Lower lobe of right lung (tissue), 2 donors: Measurements from ENCODE around the gene PACS2. TPM values are rescaled to one million over a fixed set of nuclear protein-coding genes. Genes with fewer than 3 reads are reported as not detected.

ENCODE experiments used
- ATAC-seq, 2 donors: fragments of 200-7000 bp; cut with Tn5 transposase; one replicate each; pipeline ENCODE4 v1.9.1; 2020 to 2022; ENCODE audit warnings: mild to moderate bottlenecking in 2 of 2, moderate library complexity in 2 of 2
- DNase-seq: peaks from one replicate; pipeline ENCODE4 v3.0.0-alpha.2; 2020
- H3K27ac ChIP-seq: fragments of 200-600 bp; one replicate; pipeline ENCODE4 v1.8.0; 2022
- H3K27me3 ChIP-seq: fragments of 200-600 bp; one replicate; pipeline ENCODE4 v1.8.0; 2022; ENCODE audit warnings: low read depth
- H3K36me3 ChIP-seq: fragments of 200-600 bp; one replicate; pipeline ENCODE4 v1.8.0; 2022; ENCODE audit warnings: mild to moderate bottlenecking
- H3K4me1 ChIP-seq: fragments of 200-600 bp; one replicate; pipeline ENCODE4 v1.8.0; 2022
- H3K4me3 ChIP-seq: fragments of 200-600 bp; one replicate; pipeline ENCODE4 v1.8.0; 2022; ENCODE audit warnings: mild to moderate bottlenecking
- H3K9me3 ChIP-seq: fragments of 200-600 bp; one replicate; pipeline ENCODE4 v1.8.0; 2022
- CTCF ChIP-seq: fragments of 200-600 bp; IDR thresholded peaks from one replicate; pipeline ENCODE4 v1.8.0; 2022; ENCODE audit warnings: antibody characterized with exemption, mild to moderate bottlenecking
- intact Hi-C: fragments of 100-400 bp; cut with DNase I; formaldehyde crosslinking; loops from one replicate; pipeline ENCODE4 v1.11.0; 2022
- total RNA-seq: library from RNA; stranded (reverse); fragmentation: NEBNext Ultra II Directional; extraction: Animal tissue kit (Norgen Biotek cat#: 25700); gene quantifications from one replicate; pipeline ENCODE4 v1.2.1, GENCODE V29; 2021
- donor health status: DM: no; HTN: yes; CAD: no; lungs with severe emphysema.

The PACS2 gene
- total RNA-seq, 1 donor from 2014 or later, result 79.7 TPM

DNA sequence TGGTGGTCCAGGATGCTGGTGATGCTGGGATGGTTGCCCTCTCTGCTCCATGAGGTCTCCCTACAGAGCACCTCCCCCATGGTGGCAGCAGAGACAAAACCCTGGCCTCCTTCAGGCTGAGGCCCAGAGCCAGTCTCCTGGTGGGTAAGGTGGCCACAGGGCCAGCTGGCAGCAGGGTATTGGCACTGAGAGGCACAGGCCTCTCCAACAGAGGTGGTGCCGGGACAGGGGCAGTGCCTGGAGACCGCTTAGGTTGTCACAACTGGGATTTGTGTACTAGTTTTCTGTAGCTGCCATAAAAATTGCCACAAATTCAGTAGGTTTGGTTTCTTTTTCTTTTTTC lies 99.0 kb downstream of the PACS2 start:
- peaks cover 18% of the 10 kb centered on the region for H3K4me1 ChIP-seq
- peaks cover 22% of the 10 kb centered on the region for H3K27me3 ChIP-seq
- no peak overlapping the region for H3K27ac ChIP-seq
- intact Hi-C loops, result no loop called here
- no peak for TF ChIP-seq CTCF
- DNase-seq, result no peak
- ATAC-seq, result no peak
- H3K9me3 ChIP-seq, result no peaks in the 10 kb centered on the region
- H3K4me3 ChIP-seq, result no peak overlapping the region
- no peaks in the 10 kb centered on the region for H3K36me3 ChIP-seq

DNA sequence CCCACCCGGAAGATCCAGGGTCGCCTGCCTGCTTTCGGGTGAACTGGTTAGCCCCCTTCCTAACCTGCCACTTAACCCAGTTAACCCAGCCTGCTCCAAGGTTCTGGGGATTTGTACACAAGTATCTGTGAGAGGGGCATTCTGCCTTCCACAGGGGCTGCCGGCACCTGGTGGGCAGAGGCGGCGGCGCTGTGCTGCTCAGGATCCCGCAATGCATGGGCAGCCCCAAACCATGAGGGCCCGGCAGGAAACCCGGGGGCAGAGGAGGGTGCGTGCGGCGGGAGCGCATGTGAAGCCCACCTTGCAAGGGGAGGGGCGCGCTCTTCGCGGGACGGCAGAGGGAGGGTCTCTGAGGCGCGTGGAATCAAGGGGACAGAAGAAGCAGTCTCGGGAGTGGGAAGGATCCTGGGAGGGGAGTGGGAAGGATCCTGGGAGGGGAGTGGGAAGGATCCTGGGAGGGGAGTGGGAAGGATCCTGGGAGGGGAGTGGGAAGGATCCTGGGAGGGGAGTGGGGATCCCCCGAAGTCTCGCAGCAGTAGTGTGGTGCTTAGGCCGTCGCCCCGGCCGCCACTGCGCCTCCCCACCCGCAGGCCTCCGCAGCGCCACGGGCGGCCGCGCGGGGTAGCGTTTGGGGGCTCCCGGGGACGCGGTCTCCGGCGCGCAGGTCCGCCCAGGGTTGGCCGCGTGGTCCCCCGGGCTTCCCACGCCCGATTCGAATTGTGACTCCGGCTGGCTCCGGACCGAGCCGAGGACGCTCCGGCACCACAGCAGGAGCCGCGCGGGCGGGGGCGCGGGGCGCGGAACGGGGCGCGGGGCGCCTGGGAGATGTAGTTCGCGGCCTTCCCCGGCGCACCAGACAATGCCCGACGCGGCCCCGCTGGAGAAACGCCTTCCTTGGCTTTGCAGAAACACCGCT lies 100.2 kb downstream of the PACS2 start:
- TF ChIP-seq CTCF, result peak; percentile 85
- peak; percentile 81 to 84 for ATAC-seq

DNA sequence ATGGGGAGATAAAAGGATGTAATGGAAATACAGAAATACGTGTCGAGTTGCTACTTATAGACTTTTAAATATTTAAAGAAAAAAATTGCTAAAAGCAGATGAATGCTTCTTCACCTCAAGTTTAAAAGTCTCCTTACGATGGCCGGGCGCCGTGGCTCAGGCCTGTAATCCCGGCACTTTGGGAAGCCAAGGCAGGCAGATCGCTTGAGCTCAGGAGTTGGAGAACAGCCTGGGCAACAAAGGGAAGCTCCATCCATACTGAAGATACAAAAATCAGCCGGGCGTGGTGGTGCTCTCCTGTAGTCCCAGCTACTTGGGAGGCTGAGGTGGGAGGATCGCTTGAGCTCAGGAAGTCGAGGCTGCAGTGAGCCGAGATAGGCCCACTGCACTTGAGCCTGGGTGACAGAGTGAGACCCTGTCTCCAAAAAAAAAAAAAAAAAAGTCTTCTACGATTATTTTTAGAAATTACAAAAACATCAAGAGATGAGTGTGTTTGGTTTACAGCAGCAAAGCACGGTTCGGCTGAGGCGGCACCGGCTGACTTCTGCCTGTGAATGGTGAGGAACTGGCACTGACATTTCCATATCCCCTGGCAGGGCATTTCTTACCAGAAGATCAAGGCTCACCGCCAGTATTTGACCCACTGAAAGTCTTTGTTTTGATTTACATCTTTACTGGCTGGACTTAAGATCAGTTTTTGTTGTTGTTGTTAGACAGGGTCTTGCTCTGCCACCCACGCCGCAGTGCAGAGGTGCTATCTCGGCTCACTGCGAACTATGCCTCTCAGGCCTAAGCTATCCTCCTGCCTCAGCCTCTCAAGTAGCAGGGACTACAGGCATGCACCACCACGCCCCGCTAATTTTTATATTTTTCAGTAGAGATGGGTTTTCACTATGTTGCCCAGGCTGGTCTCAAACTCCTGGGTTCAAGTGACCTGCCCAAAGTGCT lies 101.2 kb downstream of the PACS2 start:
- peak overlapping the region; percentile 67 for H3K4me3 ChIP-seq
- ATAC-seq, result no peak
- peaks cover 30% of the 10 kb centered on the region for H3K4me1 ChIP-seq
- no peak for DNase-seq
- intact Hi-C loops, result no loop called here
- TF ChIP-seq CTCF, result no peak
- H3K27me3 ChIP-seq, result peaks cover 18% of the 10 kb centered on the region
- H3K27ac ChIP-seq, result no peak overlapping the region
- no peaks in the 10 kb centered on the region for H3K9me3 ChIP-seq
- H3K36me3 ChIP-seq, result no peaks in the 10 kb centered on the region

More for the DNA sequence above, 100.2 kb downstream of the PACS2 start:
- Histone ChIP-seq H3K27me3 (peaks cover 22% of the 10 kb centered on the region), H3K4me3 (peak overlapping the region; percentile 67), H3K9me3 (no peaks in the 10 kb centered on the region), H3K4me1 (peaks cover 28% of the 10 kb centered on the region), H3K27ac (peak overlapping the region; percentile 75), H3K36me3 (no peaks in the 10 kb centered on the region)
- intact Hi-C loops, result no loop called here
- DNase-seq, result peak; percentile 81

DNA sequence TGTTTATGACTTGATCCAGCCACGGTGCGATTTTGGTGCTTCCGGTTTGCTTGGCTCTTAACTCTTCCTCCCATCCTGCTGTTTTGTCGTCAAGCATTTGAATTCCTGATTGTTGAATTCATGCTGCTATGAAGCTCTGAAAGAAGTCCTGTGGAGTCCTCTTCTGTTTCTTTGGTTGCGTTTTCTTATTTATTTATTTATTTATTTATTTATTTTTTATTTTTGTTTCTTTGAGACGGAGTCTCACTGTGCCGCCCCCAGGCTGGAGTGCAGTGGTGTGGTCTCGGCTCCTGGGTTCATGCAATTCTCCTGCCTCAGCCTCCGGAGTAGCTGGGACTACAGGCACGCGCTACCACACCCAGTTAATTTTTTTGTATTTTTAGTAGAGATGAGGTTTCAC lies 102.1 kb downstream of the PACS2 start:
- H3K36me3 ChIP-seq, result no peaks in the 10 kb centered on the region
- H3K4me1 ChIP-seq, result peaks cover 35% of the 10 kb centered on the region
- no peak for ATAC-seq
- intact Hi-C loops, result no loop called here
- no peaks in the 10 kb centered on the region for H3K9me3 ChIP-seq
- no peak overlapping the region for H3K27ac ChIP-seq
- peaks cover 10% of the 10 kb centered on the region for H3K27me3 ChIP-seq
- H3K4me3 ChIP-seq, result no peak overlapping the region
- TF ChIP-seq CTCF, result no peak
- no peak for DNase-seq

- H3K27ac ChIP-seq, result no peak overlapping the region
- no peak for ATAC-seq
- no peaks in the 10 kb centered on the region for H3K36me3 ChIP-seq
- no peaks in the 10 kb centered on the region for H3K27me3 ChIP-seq
- peaks cover 41% of the 10 kb centered on the region for H3K4me1 ChIP-seq
- intact Hi-C loops, result no loop called here
- H3K9me3 ChIP-seq, result no peaks in the 10 kb centered on the region
- DNase-seq, result no peak
- no peak overlapping the region for H3K4me3 ChIP-seq
- TF ChIP-seq CTCF, result no peak
Observed at GRCh38 chr14:105417690-105418121, 103.2 kb downstream of the PACS2 start.
